Lung (tissue), 12 donors: ENCODE results near the gene STEAP4. TPM values are rescaled to one million over a fixed set of nuclear protein-coding genes. Genes with fewer than 3 reads are reported as not detected.

ENCODE experiments used
- ATAC-seq: fragments of 200-7000 bp; cut with Tn5 transposase; one replicate; pipeline ENCODE4 v1.9.1; 2020; ENCODE audit warnings: moderate number of reproducible peaks; ENCODE audit not compliant: insufficient read depth, low FRiP score
- DNase-seq, 3 donors: peaks; one replicate each; pipeline ENCODE4 v3.0.0-alpha.2; 2013 to 2017
- H3K27ac ChIP-seq, 2 donors: one replicate each; pipeline ENCODE4 v1.5.1; 2013; ENCODE audit warnings: mild to moderate bottlenecking in 2 of 2, moderate library complexity in 2 of 2, control low read depth in 1 of 2, inconsistent platforms in 1 of 2, low read depth in 1 of 2, low read length in 1 of 2
- H3K27me3 ChIP-seq, 3 donors: one replicate each; pipeline ENCODE4 v1.5.1; 2013; ENCODE audit warnings: low read length in 2 of 3; ENCODE audit not compliant: control insufficient read depth in 3 of 3, insufficient read depth in 3 of 3
- H3K36me3 ChIP-seq, 4 donors: one replicate each; pipeline ENCODE4 v1.5.1; 2013; ENCODE audit warnings: low read length in 4 of 4, mild to moderate bottlenecking in 1 of 4, moderate library complexity in 1 of 4; ENCODE audit not compliant: control insufficient read depth in 4 of 4, insufficient read depth in 4 of 4
- H3K4me1 ChIP-seq, 5 donors: one replicate each; pipeline ENCODE4 v1.5.1; 2013; ENCODE audit warnings: low read length in 5 of 5, mild to moderate bottlenecking in 2 of 5, moderate library complexity in 1 of 5; ENCODE audit not compliant: control insufficient read depth in 5 of 5, insufficient read depth in 5 of 5
- H3K4me3 ChIP-seq: one replicate; pipeline ENCODE4 v1.5.1; 2013; ENCODE audit warnings: mild to moderate bottlenecking, control low read depth, moderate library complexity
- H3K9ac ChIP-seq, 2 donors: one replicate each; pipeline ENCODE4 v1.5.1; 2013; ENCODE audit warnings: low read length in 2 of 2, control low read depth in 1 of 2; ENCODE audit not compliant: insufficient read depth in 1 of 2
- H3K9me3 ChIP-seq, 4 donors: one replicate each; pipeline ENCODE4 v1.5.1; 2013; ENCODE audit warnings: low read length in 3 of 4, mild to moderate bottlenecking in 1 of 4, moderate library complexity in 1 of 4; ENCODE audit not compliant: control insufficient read depth in 4 of 4, insufficient read depth in 3 of 4
- CTCF ChIP-seq: IDR thresholded peaks from 2 replicates; pipeline ENCODE4 v1.5.1; 2012; ENCODE audit warnings: mild to moderate bottlenecking; ENCODE audit errors: control extremely low read depth, extremely low read depth
- WGBS, 2 donors: extraction: QIAGEN DNeasy Blood & Tissue Kit; methylation state at CpG; one replicate each; pipeline ENCODE4 v1.1.7; 2013; 5-methylcytosine and 5-hydroxymethylcytosine counted together
- polyA plus RNA-seq, 2 donors: library from polyadenylated mRNA; stranded (reverse); fragments of 200-250 nt; gene quantifications; one replicate each; pipeline ENCODE4 v1.2.1, GENCODE V29; 2013
- total RNA-seq, 2 donors: library from RNA; depleted of rRNA in 1 of 2; stranded (reverse); fragments of >200 nt in 1 of 2; gene quantifications; one replicate each; pipeline ENCODE4 v1.2.1, GENCODE V29; 2014 to 2021
- donor health status: control.
- donor health status: control.
- donor health status: Bipolar disorder and iron deficiency.
- donor health status: healthy.
- donor health status: DM: yes; HTN: yes; CAD: no.

Gene STEAP4
- total and polyA plus RNA-seq, 4 donors = 17.1 to 108 (median 58.8) TPM

DNA sequence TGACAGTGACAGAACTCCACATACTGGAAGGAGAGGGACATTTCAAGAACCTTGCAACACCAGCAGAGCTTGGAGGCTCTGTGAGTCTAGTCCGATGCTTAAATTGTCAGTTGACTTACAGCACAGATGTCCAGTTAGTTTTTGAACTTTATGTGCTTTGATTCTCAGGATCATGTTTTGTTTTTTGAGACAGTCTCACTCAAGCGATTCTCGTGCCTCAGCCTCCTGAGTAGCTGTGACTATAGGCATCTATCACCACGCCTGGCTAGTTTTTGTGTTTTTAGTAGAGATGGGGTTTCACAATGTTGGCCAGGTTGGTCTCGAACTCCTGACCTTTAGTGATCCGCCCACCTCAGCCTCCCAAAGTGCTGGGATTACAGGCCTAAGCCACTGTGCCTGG, 31.8 kb upstream of the STEAP4 start:
- TF ChIP-seq CTCF = no peak
- no peak overlapping the region for H3K9ac ChIP-seq
- H3K9me3 ChIP-seq = no peaks in the 10 kb centered on the region
- WGBS, 2 donors = 94 to 95% methylated on average over 6 of the region's 6 CpGs
- H3K36me3 ChIP-seq = no peaks in the 10 kb centered on the region
- ATAC-seq = no peak
- no peaks in the 10 kb centered on the region for H3K4me1 ChIP-seq
- no peaks in the 10 kb centered on the region for H3K27me3 ChIP-seq
- H3K4me3 ChIP-seq = no peak overlapping the region
- no peak for DNase-seq
- peak overlapping the region in 1 of 2 donors; percentile 9 for H3K27ac ChIP-seq

- no peaks in the 10 kb centered on the region for H3K4me1 ChIP-seq
- no peak for DNase-seq
- H3K27me3 ChIP-seq = no peaks in the 10 kb centered on the region
- no peaks in the 10 kb centered on the region for H3K9me3 ChIP-seq
- no peak overlapping the region for H3K27ac ChIP-seq
- no peak for TF ChIP-seq CTCF
- H3K9ac ChIP-seq = no peak overlapping the region
- no peak overlapping the region for H3K4me3 ChIP-seq
- H3K36me3 ChIP-seq = no peaks in the 10 kb centered on the region
- ATAC-seq = no peak
Observed at GRCh38 chr7:88337572-88337971, 30.9 kb upstream of the STEAP4 start.

DNA sequence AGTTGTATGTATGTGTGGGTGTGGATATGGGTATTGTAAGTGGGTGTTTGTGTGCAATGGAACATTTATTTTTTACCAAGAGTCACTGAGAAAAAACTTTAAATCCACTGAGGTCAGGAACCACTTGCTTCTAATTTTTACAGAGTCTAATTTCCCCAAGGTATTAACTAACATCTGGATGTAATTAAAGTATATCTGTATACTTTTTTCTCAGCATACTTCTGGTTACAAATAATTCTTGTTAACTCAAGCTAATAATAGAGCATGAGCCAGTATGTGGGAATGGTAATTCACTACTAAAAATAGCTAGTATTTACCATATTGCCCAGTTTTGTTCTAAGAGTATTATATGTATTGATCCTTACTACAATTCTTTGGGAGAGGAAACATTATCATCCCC, 24.6 kb upstream of the STEAP4 start:
- DNase-seq (no peak), ATAC-seq (no peak)
- no peak for TF ChIP-seq CTCF
- Histone ChIP-seq H3K9me3 (no peaks in the 10 kb centered on the region), H3K4me3 (no peak overlapping the region), H3K27ac (no peak overlapping the region), H3K9ac (no peak overlapping the region), H3K4me1 (no peaks in the 10 kb centered on the region), H3K36me3 (no peaks in the 10 kb centered on the region), H3K27me3 (no peaks in the 10 kb centered on the region)

GRCh38 chr7:88329532-88330463, 23.1 kb upstream of the STEAP4 start:
- Histone ChIP-seq H3K9ac (no peak overlapping the region), H3K9me3 (no peaks in the 10 kb centered on the region), H3K4me3 (no peak overlapping the region), H3K27me3 (no peaks in the 10 kb centered on the region), H3K27ac (no peak overlapping the region), H3K36me3 (no peaks in the 10 kb centered on the region), H3K4me1 (no peaks in the 10 kb centered on the region)
- DNase-seq = no peak
- TF ChIP-seq CTCF = no peak
- 82 to 86% methylated on average over 10 of the region's 10 CpGs for WGBS, 2 donors
- ATAC-seq = no peak
